GM12892 (cell line): ENCODE results near the gene ITGB4.

Source experiments
- POLR2A ChIP-seq: IDR thresholded peaks from 2 replicates; pipeline ENCODE4 v1.6.1; 2011; ENCODE audit warnings: low read depth, low read length, control low read depth
- POLR2AphosphoS5 ChIP-seq: IDR thresholded peaks from 2 replicates; pipeline ENCODE4 v1.6.1; 2011; ENCODE audit warnings: low read depth, low read length, control low read depth
- TAF1 ChIP-seq: IDR thresholded peaks from 2 replicates; pipeline ENCODE4 v1.6.1; 2011; ENCODE audit warnings: low read depth, mild to moderate bottlenecking, control low read depth, low read length, borderline replicate concordance

DNA sequence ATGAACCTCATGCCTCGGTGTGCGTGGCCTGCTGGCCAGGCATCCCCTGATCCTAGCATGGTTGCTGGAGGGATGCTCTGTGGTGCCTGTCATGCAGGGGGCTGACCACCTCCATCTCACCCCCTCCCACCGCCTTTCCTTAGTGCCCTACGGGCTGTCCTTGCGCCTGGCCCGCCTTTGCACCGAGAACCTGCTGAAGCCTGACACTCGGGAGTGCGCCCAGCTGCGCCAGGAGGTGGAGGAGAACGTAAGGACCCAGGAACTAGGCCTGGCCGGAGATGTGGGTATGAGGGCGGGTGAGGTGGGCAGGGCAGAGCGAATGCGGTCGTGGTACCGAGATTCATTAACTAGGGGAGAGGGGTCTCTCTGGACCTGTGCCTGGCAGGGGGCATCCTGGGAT, 19.0 kb downstream of the ITGB4 start:
- TF ChIP-seq POLR2AphosphoS5 (no peak), POLR2A (no peak), TAF1 (no peak)
